ENCODE results near the gene PPP1R12B.
"Not testable (repeated sequence)": the region's sequence is repeated elsewhere in the genome, so short reads cannot be mapped to it uniquely, and the experiment has no call there.

Gene PPP1R12B

GRCh38 chr1:202612036-202612435, 263.5 kb downstream of the PPP1R12B start:
- CTCF ChIA-PET, result interaction anchor here (1.0 kb wide), 1 partner anchor 16 kb away, joined by 3 read pairs; no protein-coding TSS in a partner anchor

DNA sequence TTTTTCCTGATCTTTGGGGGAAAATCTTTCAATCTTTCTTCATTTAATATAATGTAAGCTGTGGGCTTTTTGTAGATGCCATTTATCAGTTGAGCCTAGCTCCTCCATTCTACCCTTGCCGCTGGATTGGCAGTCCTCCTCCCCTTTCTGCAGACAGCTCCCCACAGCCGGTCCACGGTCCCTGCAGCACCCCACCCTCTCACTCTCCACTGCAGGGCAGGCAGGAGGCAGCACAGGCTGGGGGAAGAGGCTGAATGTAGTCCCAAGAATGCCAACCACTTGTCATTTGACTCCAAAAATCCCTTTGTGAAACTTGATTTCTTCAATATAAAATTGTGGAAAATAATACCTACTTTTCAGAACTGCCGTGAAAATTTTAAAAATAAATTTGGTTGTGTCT, 265.1 kb downstream of the PPP1R12B start:
- no peak for TF ChIP-seq ZNF211 (tag by site-specific recombination; IDR thresholded peaks at IDR 0.05; ENCODE audit: low read depth)
- no peak for TF ChIP-seq ZNF266 (tag by site-specific recombination; IDR thresholded peaks at IDR 0.05; ENCODE audit: low read depth)
- TF ChIP-seq ZNF155 (tag by site-specific recombination; IDR thresholded peaks at IDR 0.05), result no peak
- no peak for TF ChIP-seq ZSCAN30 (tag by site-specific recombination; IDR thresholded peaks at IDR 0.05)
- no peak for TF ChIP-seq ZNF404 (tag by site-specific recombination; IDR thresholded peaks at IDR 0.05)
- TF ChIP-seq, protein P1, sequence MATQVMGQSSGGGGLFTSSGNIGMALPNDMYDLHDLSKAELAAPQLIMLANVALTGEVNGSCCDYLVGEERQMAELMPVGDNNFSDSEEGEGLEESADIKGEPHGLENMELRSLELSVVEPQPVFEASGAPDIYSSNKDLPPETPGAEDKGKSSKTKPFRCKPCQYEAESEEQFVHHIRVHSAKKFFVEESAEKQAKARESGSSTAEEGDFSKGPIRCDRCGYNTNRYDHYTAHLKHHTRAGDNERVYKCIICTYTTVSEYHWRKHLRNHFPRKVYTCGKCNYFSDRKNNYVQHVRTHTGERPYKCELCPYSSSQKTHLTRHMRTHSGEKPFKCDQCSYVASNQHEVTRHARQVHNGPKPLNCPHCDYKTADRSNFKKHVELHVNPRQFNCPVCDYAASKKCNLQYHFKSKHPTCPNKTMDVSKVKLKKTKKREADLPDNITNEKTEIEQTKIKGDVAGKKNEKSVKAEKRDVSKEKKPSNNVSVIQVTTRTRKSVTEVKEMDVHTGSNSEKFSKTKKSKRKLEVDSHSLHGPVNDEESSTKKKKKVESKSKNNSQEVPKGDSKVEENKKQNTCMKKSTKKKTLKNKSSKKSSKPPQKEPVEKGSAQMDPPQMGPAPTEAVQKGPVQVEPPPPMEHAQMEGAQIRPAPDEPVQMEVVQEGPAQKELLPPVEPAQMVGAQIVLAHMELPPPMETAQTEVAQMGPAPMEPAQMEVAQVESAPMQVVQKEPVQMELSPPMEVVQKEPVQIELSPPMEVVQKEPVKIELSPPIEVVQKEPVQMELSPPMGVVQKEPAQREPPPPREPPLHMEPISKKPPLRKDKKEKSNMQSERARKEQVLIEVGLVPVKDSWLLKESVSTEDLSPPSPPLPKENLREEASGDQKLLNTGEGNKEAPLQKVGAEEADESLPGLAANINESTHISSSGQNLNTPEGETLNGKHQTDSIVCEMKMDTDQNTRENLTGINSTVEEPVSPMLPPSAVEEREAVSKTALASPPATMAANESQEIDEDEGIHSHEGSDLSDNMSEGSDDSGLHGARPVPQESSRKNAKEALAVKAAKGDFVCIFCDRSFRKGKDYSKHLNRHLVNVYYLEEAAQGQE (tag by site-specific recombination; IDR thresholded peaks at IDR 0.05), result no peak
- no peak for TF ChIP-seq ZNF416 (tag by site-specific recombination; IDR thresholded peaks at IDR 0.05)
- TF ChIP-seq ZNF830 (tag by site-specific recombination; IDR thresholded peaks at IDR 0.05; ENCODE audit: low read depth), result no peak
- TF ChIP-seq, protein P2, sequence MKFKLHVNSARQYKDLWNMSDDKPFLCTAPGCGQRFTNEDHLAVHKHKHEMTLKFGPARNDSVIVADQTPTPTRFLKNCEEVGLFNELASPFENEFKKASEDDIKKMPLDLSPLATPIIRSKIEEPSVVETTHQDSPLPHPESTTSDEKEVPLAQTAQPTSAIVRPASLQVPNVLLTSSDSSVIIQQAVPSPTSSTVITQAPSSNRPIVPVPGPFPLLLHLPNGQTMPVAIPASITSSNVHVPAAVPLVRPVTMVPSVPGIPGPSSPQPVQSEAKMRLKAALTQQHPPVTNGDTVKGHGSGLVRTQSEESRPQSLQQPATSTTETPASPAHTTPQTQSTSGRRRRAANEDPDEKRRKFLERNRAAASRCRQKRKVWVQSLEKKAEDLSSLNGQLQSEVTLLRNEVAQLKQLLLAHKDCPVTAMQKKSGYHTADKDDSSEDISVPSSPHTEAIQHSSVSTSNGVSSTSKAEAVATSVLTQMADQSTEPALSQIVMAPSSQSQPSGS (tag by site-specific recombination; IDR thresholded peaks at IDR 0.05; ENCODE audit: low read depth), result no peak
- no peak for TF ChIP-seq ZNF302 (tag by site-specific recombination; IDR thresholded peaks at IDR 0.05; ENCODE audit: low read depth)
- TF ChIP-seq, protein P3, sequence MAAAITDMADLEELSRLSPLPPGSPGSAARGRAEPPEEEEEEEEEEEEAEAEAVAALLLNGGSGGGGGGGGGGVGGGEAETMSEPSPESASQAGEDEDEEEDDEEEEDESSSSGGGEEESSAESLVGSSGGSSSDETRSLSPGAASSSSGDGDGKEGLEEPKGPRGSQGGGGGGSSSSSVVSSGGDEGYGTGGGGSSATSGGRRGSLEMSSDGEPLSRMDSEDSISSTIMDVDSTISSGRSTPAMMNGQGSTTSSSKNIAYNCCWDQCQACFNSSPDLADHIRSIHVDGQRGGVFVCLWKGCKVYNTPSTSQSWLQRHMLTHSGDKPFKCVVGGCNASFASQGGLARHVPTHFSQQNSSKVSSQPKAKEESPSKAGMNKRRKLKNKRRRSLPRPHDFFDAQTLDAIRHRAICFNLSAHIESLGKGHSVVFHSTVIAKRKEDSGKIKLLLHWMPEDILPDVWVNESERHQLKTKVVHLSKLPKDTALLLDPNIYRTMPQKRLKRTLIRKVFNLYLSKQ (tag by site-specific recombination; IDR thresholded peaks at IDR 0.05; ENCODE audit: borderline replicate concordance), result no peak
- TF ChIP-seq ZNF223 (tag by site-specific recombination; IDR thresholded peaks at IDR 0.05), result no peak
- TF ChIP-seq, protein P4, sequence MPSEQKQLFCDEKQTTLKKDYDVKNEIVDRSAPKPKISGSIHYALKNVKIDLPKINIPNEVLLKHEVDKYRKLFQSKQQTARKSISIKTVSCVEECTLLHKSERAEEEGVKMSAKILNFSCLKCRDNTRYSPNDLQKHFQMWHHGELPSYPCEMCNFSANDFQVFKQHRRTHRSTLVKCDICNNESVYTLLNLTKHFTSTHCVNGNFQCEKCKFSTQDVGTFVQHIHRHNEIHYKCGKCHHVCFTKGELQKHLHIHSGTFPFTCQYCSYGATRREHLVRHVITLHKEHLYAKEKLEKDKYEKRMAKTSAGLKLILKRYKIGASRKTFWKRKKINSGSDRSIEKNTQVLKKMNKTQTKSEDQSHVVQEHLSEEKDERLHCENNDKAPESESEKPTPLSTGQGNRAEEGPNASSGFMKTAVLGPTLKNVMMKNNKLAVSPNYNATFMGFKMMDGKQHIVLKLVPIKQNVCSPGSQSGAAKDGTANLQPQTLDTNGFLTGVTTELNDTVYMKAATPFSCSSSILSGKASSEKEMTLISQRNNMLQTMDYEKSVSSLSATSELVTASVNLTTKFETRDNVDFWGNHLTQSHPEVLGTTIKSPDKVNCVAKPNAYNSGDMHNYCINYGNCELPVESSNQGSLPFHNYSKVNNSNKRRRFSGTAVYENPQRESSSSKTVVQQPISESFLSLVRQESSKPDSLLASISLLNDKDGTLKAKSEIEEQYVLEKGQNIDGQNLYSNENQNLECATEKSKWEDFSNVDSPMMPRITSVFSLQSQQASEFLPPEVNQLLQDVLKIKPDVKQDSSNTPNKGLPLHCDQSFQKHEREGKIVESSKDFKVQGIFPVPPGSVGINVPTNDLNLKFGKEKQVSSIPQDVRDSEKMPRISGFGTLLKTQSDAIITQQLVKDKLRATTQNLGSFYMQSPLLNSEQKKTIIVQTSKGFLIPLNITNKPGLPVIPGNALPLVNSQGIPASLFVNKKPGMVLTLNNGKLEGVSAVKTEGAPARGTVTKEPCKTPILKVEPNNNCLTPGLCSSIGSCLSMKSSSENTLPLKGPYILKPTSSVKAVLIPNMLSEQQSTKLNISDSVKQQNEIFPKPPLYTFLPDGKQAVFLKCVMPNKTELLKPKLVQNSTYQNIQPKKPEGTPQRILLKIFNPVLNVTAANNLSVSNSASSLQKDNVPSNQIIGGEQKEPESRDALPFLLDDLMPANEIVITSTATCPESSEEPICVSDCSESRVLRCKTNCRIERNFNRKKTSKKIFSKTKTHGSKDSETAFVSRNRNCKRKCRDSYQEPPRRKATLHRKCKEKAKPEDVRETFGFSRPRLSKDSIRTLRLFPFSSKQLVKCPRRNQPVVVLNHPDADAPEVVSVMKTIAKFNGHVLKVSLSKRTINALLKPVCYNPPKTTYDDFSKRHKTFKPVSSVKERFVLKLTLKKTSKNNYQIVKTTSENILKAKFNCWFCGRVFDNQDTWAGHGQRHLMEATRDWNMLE (tag by site-specific recombination; conservative IDR thresholded peaks at IDR 0.05; ENCODE audit: low read depth), result no peak
- no peak for TF ChIP-seq REPIN1 (tag by site-specific recombination; IDR thresholded peaks at IDR 0.05; ENCODE audit: low read depth)
- no peak for TF ChIP-seq SETDB1 (IDR thresholded peaks at IDR 0.05; ENCODE audit: insufficient read length, low read length)
- TF ChIP-seq, protein P5, sequence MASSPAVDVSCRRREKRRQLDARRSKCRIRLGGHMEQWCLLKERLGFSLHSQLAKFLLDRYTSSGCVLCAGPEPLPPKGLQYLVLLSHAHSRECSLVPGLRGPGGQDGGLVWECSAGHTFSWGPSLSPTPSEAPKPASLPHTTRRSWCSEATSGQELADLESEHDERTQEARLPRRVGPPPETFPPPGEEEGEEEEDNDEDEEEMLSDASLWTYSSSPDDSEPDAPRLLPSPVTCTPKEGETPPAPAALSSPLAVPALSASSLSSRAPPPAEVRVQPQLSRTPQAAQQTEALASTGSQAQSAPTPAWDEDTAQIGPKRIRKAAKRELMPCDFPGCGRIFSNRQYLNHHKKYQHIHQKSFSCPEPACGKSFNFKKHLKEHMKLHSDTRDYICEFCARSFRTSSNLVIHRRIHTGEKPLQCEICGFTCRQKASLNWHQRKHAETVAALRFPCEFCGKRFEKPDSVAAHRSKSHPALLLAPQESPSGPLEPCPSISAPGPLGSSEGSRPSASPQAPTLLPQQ (tag by site-specific recombination; IDR thresholded peaks at IDR 0.05), result no peak
- TF ChIP-seq MEIS1 (CRISPR knock-in tag; IDR thresholded peaks at IDR 0.05; ENCODE audit: borderline replicate concordance), result no peak
- no peak for TF ChIP-seq CTCF (tag by site-specific recombination; IDR thresholded peaks at IDR 0.05)
- no peak for TF ChIP-seq ZBTB17 (tag by site-specific recombination; IDR thresholded peaks at IDR 0.05)
- Histone ChIP-seq H3K4me1 (ENCODE audit: control insufficient read depth, insufficient read depth, low read length) (no peaks in the 10 kb centered on the region), H3K9me3 (ENCODE audit: control insufficient read depth, insufficient read depth, low read depth, low read length) (no peaks in the 10 kb centered on the region), H3K4me3 (ENCODE audit: low read depth, low read length) (no peak overlapping the region), H3K27ac (ENCODE audit: extremely low read depth, low read depth, low read length) (no peak overlapping the region), H3K36me3 (ENCODE audit: control insufficient read depth in 2 of 2, insufficient read depth in 1 of 2, low read length in 2 of 2) (no peaks in the 10 kb centered on the region)
- ChIA-PET POLR2A (no interaction called here), CTCF (interaction anchor here (0.6 to 1.7 kb wide), 4 partner anchors 11 to 1178 kb away, joined by 3 to 7 read pairs (median 3); no protein-coding TSS in a partner anchor)

More at GRCh38 chr1:202612036-202612435, 263.5 kb downstream of the PPP1R12B start:
- H3K27ac ChIP-seq (ENCODE audit: extremely low read depth, low read depth, low read length); POLR2A ChIA-PET; H3K9me3 ChIP-seq (ENCODE audit: control insufficient read depth, insufficient read depth, low read depth, low read length); H3K4me3 ChIP-seq (ENCODE audit: low read depth, low read length); H3K36me3 ChIP-seq (ENCODE audit: control insufficient read depth in 2 of 2, insufficient read depth in 1 of 2, low read length in 2 of 2); H3K4me1 ChIP-seq (ENCODE audit: control insufficient read depth, insufficient read depth, low read length): not testable (repeated sequence)
